Measurements from ENCODE around the gene SLC25A11. TPM values are rescaled to one million over a fixed set of nuclear protein-coding genes. Genes with fewer than 3 reads are reported as not detected.
"Not testable (repeated sequence)": the region's sequence is repeated elsewhere in the genome, so short reads cannot be mapped to it uniquely, and the experiment has no call there.

SLC25A11 gene
- total RNA-seq, 1 donor from 2014 or later, result 47.5 TPM

DNA sequence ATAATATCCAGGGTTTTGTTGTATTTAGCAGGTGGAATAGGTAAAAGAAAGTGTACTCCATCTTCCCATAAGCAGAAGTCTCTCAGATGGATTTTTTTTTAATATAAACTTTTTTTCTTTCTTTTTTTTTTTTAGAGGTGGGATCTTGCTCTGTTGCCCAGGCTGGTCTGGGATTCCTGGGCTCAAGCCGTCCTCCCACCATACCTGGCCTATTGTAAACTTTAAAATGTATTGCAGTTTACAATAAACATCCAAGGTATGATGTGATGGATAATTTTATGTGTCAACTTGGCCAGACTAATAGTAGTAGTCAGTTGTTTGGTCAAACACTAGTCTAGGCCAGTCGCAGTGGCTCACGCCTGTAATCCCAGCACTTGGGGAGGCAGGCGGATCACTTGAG lies 18.5 kb downstream of the SLC25A11 start:
- TF ChIP-seq, protein P1, sequence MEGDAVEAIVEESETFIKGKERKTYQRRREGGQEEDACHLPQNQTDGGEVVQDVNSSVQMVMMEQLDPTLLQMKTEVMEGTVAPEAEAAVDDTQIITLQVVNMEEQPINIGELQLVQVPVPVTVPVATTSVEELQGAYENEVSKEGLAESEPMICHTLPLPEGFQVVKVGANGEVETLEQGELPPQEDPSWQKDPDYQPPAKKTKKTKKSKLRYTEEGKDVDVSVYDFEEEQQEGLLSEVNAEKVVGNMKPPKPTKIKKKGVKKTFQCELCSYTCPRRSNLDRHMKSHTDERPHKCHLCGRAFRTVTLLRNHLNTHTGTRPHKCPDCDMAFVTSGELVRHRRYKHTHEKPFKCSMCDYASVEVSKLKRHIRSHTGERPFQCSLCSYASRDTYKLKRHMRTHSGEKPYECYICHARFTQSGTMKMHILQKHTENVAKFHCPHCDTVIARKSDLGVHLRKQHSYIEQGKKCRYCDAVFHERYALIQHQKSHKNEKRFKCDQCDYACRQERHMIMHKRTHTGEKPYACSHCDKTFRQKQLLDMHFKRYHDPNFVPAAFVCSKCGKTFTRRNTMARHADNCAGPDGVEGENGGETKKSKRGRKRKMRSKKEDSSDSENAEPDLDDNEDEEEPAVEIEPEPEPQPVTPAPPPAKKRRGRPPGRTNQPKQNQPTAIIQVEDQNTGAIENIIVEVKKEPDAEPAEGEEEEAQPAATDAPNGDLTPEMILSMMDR (IDR thresholded peaks at IDR 0.05; ENCODE audit: unreplicated experiment), result no peak
- H3K4me3 Mint-ChIP-seq (ENCODE audit: unreplicated experiment), result no peak overlapping the region
- peaks cover under 1% of the 10 kb centered on the region for H3K36me3 Mint-ChIP-seq (ENCODE audit: low read depth, unreplicated experiment)
- H3K27me3 Mint-ChIP-seq (ENCODE audit: unreplicated experiment), result no peaks in the 10 kb centered on the region
- no peaks in the 10 kb centered on the region for H3K4me1 Mint-ChIP-seq (ENCODE audit: unreplicated experiment)
- no peak for DNase-seq (ENCODE audit: low spot score)
- H3K27ac Mint-ChIP-seq (ENCODE audit: unreplicated experiment), result no peak overlapping the region
- H3K9me3 Mint-ChIP-seq (ENCODE audit: unreplicated experiment), result no peaks in the 10 kb centered on the region

DNA sequence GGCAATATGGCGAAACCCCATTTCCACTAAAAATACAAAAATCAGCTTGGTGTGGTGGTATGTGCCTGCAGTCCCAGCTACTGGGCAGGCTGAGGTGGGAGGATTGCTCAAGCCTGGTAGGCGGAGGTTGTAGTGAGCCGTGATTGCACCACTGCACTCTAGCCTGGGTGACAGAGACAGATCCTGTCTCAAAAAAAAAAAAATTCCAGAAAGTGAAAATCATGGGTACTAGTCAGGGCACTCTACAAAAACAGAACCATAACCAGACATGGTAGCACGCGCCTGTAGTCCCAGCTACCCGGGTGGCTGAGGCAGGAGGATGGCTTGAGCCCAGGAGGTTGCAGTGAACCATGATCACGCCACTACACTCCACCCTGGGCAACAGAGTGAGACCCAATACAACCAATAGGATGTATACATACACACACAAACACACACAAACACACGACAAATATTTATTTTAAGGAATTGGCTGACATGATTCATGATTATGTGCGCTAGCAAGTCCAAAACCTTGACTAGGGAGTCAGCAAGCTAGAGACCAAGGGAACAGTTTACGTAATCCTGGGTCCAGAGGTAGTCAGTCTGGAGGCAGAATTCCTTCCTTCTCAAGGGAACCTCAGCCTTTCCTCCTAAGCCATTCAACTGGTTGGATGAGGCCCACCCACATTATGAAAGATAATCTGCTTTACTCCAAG lies 19.3 kb downstream of the SLC25A11 start:
- H3K27me3 Mint-ChIP-seq (ENCODE audit: unreplicated experiment), result no peaks in the 10 kb centered on the region
- no peak overlapping the region for H3K27ac Mint-ChIP-seq (ENCODE audit: unreplicated experiment)
- TF ChIP-seq, protein P1 (IDR thresholded peaks at IDR 0.05; ENCODE audit: unreplicated experiment), result no peak
- H3K36me3 Mint-ChIP-seq (ENCODE audit: low read depth, unreplicated experiment), result no peaks in the 10 kb centered on the region
- no peaks in the 10 kb centered on the region for H3K4me1 Mint-ChIP-seq (ENCODE audit: unreplicated experiment)
- DNase-seq (ENCODE audit: low spot score), result no peak
- H3K9me3 Mint-ChIP-seq (ENCODE audit: unreplicated experiment), result no peaks in the 10 kb centered on the region
- no peak overlapping the region for H3K4me3 Mint-ChIP-seq (ENCODE audit: unreplicated experiment)

DNA sequence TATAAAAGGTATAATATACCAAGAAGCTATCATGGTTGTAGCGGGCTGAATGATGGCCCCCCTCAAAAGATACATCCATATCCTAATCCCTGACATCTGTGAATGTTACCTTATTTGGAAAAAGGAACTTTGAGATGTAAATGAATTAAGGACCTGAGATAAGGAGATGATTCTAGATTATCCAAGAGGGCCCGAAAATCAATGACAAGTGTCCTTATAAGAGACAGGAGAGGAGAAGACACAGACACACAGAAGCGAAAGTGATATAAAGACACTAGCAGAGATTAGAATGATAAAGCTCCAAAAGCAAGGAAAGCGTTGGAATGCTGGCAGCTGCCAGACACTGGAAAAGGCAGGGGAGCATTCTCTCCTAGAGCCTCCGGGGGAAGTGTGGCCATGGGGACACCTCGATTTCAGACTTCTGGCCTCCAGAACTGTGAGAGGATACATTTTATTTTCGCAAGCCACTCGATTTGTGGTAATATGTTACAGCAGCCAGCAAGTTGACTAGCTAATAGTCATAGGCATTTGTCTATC lies 20.3 kb downstream of the SLC25A11 start:
- no peaks in the 10 kb centered on the region for H3K36me3 Mint-ChIP-seq (ENCODE audit: low read depth, unreplicated experiment)
- H3K27me3 Mint-ChIP-seq (ENCODE audit: unreplicated experiment), result no peaks in the 10 kb centered on the region
- no peaks in the 10 kb centered on the region for H3K9me3 Mint-ChIP-seq (ENCODE audit: unreplicated experiment)
- no peak overlapping the region for H3K27ac Mint-ChIP-seq (ENCODE audit: unreplicated experiment)
- no peak overlapping the region for H3K4me3 Mint-ChIP-seq (ENCODE audit: unreplicated experiment)
- H3K4me1 Mint-ChIP-seq (ENCODE audit: unreplicated experiment), result no peaks in the 10 kb centered on the region
- TF ChIP-seq, protein P1 (IDR thresholded peaks at IDR 0.05; ENCODE audit: unreplicated experiment), result no peak
- no peak for DNase-seq (ENCODE audit: low spot score)

DNA sequence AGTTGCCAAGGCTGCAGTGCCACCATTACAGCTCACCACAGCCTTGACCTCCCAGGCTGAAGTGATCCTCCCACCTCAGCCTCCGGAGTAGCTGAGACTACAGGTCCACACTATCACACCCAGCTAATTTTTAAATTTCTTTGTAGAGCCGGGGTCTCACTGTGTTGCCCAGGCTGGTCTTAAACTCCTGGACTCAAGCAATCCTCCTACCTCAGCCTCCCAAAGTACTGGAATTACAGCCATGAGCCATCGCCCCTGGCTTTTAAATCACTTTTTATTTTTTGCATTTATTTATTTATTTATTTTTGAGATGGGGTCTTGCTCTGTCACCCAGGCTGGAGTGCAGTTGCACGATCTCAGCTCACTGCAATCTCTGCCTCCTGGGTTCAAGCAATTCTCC lies 25.3 kb downstream of the SLC25A11 start:
- not testable (repeated sequence) for DNase-seq (ENCODE audit: low spot score); H3K4me1 Mint-ChIP-seq (ENCODE audit: unreplicated experiment); H3K36me3 Mint-ChIP-seq (ENCODE audit: low read depth, unreplicated experiment); H3K4me3 Mint-ChIP-seq (ENCODE audit: unreplicated experiment); H3K9me3 Mint-ChIP-seq (ENCODE audit: unreplicated experiment); H3K27ac Mint-ChIP-seq (ENCODE audit: unreplicated experiment); H3K27me3 Mint-ChIP-seq (ENCODE audit: unreplicated experiment)

DNA sequence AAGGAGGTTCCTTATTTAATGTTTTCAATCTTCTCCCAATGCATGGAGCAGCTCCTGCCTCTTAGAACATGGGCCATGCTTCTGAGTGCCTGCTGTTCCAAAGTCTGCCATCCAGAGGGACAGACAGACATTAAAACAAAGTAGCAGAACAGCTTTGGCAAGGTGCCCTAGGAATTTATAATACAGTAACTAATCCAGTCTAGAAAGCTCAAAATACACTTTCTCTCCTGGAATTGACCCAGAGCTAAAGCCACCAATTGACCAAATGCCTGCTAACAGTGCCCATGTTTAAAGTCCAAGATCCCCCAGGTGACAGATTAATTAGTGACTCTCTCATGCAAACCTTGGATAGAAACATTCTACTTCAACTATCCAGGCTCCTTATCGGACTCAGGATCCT lies 25.9 kb downstream of the SLC25A11 start:
- TF ChIP-seq, protein P1 (IDR thresholded peaks at IDR 0.05; ENCODE audit: unreplicated experiment), result no peak
- H3K4me3 Mint-ChIP-seq (ENCODE audit: unreplicated experiment), result no peak overlapping the region
- no peak overlapping the region for H3K27ac Mint-ChIP-seq (ENCODE audit: unreplicated experiment)
- no peaks in the 10 kb centered on the region for H3K4me1 Mint-ChIP-seq (ENCODE audit: unreplicated experiment)
- H3K27me3 Mint-ChIP-seq (ENCODE audit: unreplicated experiment), result peaks cover 4% of the 10 kb centered on the region
- no peaks in the 10 kb centered on the region for H3K9me3 Mint-ChIP-seq (ENCODE audit: unreplicated experiment)
- no peaks in the 10 kb centered on the region for H3K36me3 Mint-ChIP-seq (ENCODE audit: low read depth, unreplicated experiment)
- no peak for DNase-seq (ENCODE audit: low spot score)

Measured in endothelial cell (in vitro differentiated cells).